ENCODE data around the gene TRIM42.

Gene TRIM42

DNA sequence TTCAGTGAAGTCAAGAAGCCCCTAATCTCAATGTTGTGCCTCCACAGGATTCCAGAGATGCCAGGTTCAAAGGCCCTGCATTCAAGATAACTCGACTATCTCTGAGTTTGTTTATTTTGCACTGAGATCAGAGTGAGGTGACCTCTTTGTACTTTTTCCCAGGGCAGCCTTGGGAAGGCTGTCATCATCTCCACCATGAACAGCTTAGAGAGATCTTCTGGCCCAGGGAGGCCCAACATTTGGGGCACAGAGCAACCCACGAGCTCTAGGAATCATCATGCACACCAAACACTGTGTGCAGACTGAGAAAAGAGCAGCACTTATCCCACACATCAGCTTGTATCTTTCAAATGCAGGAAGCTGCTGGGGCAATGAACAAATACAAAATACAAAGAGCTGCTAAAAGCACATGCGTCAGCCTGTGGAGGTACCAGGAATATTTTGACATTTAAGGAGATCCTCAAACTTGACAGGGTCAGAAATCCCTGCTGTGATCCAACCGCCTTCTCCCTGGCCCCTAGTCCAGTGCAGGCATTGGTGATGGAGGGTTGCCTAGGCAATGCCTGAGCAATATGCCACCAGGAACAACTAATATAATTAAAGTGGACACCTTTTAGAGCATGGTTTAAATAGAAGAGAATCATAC is 33.6 kb downstream of the TRIM42 start:
- DNase-seq, result no peak

DNA sequence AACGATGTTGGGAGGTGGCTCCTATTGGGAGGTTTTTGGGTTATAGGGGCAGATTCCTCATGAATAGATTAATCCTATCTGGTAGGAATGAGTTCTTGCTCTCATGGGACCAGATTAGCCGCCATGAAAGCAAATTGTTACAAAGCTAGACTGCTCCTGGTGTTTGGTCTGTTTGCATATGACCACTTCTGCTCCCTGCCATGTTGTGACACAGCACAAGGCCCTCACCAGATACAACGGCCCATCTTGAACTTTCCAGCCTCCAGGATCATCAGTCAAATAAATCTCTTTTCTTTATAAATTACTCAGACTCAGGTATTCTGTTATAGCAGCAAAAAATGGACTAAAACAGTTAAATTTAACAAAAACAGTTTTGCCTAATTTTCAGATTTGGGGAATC is 34.4 kb downstream of the TRIM42 start:
- no peak for DNase-seq

DNA sequence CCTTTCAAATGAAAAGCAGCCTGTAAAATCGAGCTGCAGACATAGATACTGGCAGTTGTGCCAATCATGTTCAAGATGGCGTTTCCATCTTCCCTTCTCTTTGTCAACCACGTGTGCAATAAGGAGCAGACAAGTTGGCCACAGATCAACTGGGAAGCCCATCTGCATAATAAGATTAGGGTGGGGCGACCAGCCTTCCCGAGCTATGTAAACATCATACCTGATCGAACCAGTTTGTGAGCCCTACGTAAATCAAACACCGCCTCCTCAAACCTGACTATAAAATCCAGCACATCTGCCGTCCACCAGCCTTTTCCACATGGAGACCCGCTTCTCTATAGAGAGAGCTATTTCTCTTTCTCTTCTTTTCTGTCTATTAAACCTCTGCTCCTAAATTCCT is 37.2 kb downstream of the TRIM42 start:
- DNase-seq, result no peak

DNA sequence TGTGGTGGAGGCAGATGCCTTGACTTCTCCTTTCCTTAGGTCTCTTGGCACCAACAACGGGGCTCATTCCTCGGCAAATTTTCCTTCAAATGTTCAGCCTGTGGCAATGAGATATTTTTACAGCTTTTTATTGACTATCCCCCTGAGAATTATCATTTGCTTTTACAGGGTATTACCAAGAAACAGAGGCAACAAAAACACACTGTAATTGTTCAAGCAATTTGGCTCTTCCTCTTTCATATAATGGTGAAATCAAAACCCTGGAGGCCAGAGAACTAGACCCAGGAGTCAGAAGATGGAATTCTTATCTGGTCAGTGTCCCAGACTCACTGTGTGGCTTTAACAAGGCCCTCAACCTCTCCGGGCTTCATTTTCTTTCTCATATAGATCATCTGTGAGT is 40.1 kb downstream of the TRIM42 start:
- no peak for DNase-seq

DNA sequence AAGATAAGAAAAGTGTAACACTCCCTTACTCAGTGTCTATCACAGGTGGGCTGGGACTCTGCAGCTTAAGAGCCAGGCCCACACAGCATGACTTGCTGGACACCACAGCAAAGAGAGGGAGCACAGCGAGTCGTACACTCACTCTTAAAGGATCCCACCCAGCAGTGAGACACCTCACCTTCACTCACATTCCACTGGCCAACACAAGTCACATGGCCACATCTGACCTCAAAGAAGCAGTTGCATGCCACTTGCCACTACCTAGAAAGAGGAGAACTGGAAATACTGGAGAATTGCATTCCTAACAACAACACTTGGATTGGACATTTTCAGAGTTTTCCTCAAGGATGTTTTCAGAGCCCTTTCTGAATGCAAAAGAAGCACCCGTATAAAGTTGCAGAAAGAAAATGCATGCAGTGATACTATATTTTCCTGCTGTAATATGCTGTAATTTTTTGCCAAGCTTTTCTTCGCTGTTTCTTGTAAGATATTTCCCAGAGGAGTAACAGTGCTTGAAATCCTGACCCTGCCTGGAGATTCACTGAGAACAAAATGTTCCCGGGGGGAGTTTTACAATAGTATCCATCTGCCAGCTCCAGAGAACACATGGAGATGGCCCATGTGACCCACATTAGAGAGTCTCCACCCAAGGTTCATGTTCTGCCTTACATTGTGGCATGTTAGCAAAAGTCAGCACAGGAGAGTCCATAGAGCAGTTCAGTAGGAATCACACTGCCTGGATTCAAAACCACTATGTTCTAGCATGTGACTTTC is 42.2 kb downstream of the TRIM42 start:
- no peak for DNase-seq

DNA sequence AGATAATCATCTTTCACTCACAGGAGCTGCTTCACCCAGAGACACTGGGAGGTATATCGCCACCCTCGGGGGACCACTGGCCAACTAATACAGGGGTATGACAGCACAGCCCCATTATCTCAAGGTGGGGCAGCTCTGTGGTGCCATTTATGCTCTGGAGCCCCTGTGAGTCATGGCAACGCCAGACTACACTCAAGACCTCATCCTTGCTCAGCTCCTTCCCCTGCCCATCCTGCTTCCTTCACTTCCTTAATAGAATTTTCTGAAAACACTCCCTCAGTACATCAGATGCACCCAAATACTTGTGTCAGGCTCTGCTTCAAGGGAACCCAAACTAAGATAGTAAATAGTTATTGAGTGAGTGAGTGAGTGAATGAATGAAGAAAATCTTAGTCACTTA is 45.7 kb downstream of the TRIM42 start:
- DNase-seq, result no peak

GRCh38 chr3:140724856-140725812 is 47.3 kb downstream of the TRIM42 start:
- DNase-seq, result no peak

GRCh38 chr3:140726066-140726465 is 48.2 kb downstream of the TRIM42 start:
- DNase-seq, result no peak

- DNase-seq, result no peak
Observed at GRCh38 chr3:140727886-140728285, 50.0 kb downstream of the TRIM42 start.

GRCh38 chr3:140731440-140732119 is 53.7 kb downstream of the TRIM42 start:
- DNase-seq, result no peak

DNA sequence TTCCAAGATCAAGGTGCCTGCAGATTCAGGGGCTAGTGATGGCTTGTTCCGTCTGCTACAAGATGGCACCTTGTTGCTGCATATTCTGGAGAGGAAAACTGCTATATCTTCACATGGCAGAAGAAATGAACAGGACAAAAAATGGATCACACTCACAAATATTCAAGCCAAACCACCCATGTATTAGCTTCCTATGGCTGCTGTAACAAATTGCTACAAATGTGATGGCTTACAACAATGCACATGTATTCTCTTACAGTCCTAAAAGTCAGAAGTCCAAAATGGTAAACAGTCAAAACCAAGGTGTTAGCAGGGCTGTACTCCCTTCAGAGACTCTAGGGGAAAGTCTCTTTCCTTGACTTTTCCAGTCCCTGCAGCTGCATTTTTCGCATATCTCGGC is 55.8 kb downstream of the TRIM42 start:
- DNase-seq, result no peak

GRCh38 chr3:140736863-140737460 is 59.1 kb downstream of the TRIM42 start:
- DNase-seq, result no peak

GRCh38 chr3:140742116-140742515 is 64.3 kb downstream of the TRIM42 start:
- no peak for DNase-seq

DNA sequence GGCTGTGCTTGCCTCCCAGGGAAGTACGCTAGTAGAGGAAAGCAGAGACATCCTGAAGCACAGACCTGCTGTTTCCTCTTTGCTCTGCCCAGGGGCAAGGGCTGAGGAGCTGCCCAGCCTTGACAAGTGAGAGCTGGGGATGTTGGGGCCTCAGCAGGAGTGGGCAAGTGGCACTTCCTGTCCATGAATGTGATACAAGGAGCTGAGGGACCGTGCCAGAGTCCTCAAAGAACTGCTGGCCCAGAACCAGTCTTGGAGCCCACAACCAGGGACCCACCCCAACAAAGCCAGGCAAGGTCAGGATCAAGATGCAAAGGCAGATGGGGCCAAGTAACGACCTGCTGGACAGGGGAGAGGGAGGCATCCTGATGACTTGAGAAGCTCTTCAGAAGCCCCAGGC is 70.3 kb downstream of the TRIM42 start:
- no peak for DNase-seq

- DNase-seq, result no peak
Observed at GRCh38 chr3:140748903-140749302, 71.0 kb downstream of the TRIM42 start.
